GM12873 (cell line): ENCODE measurements around the gene GMDS.

Experiments
- CTCF ChIP-seq: IDR thresholded peaks from 2 replicates; pipeline ENCODE4 v1.5.1; 2012; ENCODE audit warnings: low read depth, mild to moderate bottlenecking, moderate library complexity, low read length, control low read depth; ENCODE audit not compliant: insufficient read depth; ENCODE audit errors: missing control alignments

Gene GMDS

GRCh38 chr6:2147261-2147660 lies 98.1 kb downstream of the GMDS start:
- TF ChIP-seq CTCF = no peak

GRCh38 chr6:2144210-2144609 lies 101.2 kb downstream of the GMDS start:
- TF ChIP-seq CTCF = no peak

- no peak for TF ChIP-seq CTCF
Observed at GRCh38 chr6:2141644-2142290, 103.6 kb downstream of the GMDS start.

- no peak for TF ChIP-seq CTCF
Observed at GRCh38 chr6:2140438-2141128, 104.8 kb downstream of the GMDS start.

- no peak for TF ChIP-seq CTCF
Observed at GRCh38 chr6:2135401-2135800, 110.0 kb downstream of the GMDS start.

- no peak for TF ChIP-seq CTCF
Observed at GRCh38 chr6:2134554-2134953, 110.9 kb downstream of the GMDS start.

GRCh38 chr6:2133716-2134310 lies 111.6 kb downstream of the GMDS start:
- no peak for TF ChIP-seq CTCF
